Measurements from ENCODE around the gene VMP1. TPM values are rescaled to one million over a fixed set of nuclear protein-coding genes. Genes with fewer than 3 reads are reported as not detected.
A peak's percentile ranks its signal among the peaks of the same experiment; 100 is the strongest.

Gene VMP1
- total RNA-seq, 1 donor from 2014 or later: 169 TPM

DNA sequence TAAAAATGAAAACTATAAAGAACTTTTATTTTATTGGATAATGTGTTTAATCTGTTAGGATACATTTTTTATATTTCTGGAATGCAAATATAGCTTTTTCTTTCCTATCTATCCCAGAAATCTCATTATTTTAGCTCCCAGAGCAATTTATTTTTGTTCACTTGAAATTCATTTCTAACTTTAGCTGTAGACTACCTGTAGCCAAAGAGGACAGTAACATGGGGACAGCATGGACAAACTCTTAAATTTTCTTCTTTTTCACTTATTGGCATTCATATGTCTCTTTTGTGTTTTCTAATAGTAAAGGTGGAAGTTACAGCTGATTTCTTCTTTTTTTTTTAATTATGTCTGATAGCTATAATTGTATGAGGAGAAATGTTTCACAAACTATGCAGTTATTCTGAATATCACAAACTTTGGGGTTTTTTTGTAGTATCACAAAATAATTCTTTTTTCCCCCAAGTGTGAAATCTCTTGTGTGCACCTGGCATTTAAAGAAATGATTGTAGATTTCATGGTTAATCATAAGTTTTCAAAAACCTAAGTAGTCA lies 55.4 kb downstream of the VMP1 start:
- Histone ChIP-seq H3K36me3 (peaks cover 8% of the 10 kb centered on the region), H3K4me1 (peaks cover 6% of the 10 kb centered on the region), H3K27ac (no peak overlapping the region), H3K9me3 (no peaks in the 10 kb centered on the region), H3K4me3 (no peak overlapping the region), H3K27me3 (no peaks in the 10 kb centered on the region)
- DNase-seq (no peak), ATAC-seq (no peak)
- intact Hi-C loops (cut with DNase I): no loop called here
- TF ChIP-seq, protein P1, sequence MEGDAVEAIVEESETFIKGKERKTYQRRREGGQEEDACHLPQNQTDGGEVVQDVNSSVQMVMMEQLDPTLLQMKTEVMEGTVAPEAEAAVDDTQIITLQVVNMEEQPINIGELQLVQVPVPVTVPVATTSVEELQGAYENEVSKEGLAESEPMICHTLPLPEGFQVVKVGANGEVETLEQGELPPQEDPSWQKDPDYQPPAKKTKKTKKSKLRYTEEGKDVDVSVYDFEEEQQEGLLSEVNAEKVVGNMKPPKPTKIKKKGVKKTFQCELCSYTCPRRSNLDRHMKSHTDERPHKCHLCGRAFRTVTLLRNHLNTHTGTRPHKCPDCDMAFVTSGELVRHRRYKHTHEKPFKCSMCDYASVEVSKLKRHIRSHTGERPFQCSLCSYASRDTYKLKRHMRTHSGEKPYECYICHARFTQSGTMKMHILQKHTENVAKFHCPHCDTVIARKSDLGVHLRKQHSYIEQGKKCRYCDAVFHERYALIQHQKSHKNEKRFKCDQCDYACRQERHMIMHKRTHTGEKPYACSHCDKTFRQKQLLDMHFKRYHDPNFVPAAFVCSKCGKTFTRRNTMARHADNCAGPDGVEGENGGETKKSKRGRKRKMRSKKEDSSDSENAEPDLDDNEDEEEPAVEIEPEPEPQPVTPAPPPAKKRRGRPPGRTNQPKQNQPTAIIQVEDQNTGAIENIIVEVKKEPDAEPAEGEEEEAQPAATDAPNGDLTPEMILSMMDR (IDR thresholded peaks at IDR 0.05): no peak

DNA sequence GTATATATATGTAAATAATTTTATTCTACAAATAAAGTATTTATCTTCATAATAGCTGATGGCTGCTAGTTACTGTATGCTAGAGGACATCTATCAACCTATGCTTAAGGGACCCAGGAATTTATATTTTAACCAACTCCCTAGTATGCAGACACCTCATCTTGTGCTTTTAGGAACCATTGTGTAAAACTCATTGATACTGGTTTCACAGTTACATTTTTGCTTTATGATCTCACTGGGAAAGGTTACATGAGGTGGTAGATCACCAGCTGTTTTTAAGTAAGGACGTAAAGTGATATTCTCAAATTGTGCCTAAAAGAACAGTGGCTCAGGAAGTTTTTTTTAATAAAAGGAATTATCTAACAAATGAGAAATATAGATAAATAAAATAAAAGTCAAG lies 56.4 kb downstream of the VMP1 start:
- no peak for DNase-seq
- peaks cover 8% of the 10 kb centered on the region for H3K36me3 ChIP-seq
- ATAC-seq: no peak
- H3K27ac ChIP-seq: no peak overlapping the region
- no peak overlapping the region for H3K4me3 ChIP-seq
- TF ChIP-seq, protein P1 (IDR thresholded peaks at IDR 0.05): no peak
- H3K27me3 ChIP-seq: no peaks in the 10 kb centered on the region
- H3K4me1 ChIP-seq: peaks cover 6% of the 10 kb centered on the region
- intact Hi-C loops (cut with DNase I): no loop called here
- H3K9me3 ChIP-seq: no peaks in the 10 kb centered on the region

DNA sequence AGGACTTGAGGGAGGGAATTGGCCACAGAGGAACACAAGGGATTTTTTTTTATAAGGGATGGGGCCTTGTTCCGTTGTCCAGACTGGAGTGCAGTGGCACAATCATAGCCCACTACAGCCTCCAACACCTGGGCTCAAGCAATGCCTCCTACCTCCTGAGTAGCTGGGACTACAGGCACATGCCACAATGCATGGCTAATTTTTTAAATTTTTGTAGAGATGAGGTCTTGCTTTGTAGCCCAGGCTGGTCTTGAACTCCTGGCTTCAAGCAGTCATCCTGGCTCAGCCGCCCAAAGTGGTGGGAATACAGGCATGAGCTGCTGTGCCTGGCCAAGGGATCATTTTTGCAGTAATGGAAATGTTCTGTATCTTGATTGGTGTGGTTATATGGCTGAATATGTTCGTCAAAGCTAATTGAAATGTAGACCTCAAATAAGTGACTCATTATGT lies 56.9 kb downstream of the VMP1 start:
- ATAC-seq (no peak), DNase-seq (no peak)
- Histone ChIP-seq H3K27ac (no peak overlapping the region), H3K4me3 (no peak overlapping the region), H3K4me1 (peaks cover 6% of the 10 kb centered on the region), H3K36me3 (peaks cover 8% of the 10 kb centered on the region), H3K27me3 (no peaks in the 10 kb centered on the region), H3K9me3 (no peaks in the 10 kb centered on the region)
- TF ChIP-seq, protein P1 (IDR thresholded peaks at IDR 0.05): no peak
- intact Hi-C loops (cut with DNase I): no loop called here

DNA sequence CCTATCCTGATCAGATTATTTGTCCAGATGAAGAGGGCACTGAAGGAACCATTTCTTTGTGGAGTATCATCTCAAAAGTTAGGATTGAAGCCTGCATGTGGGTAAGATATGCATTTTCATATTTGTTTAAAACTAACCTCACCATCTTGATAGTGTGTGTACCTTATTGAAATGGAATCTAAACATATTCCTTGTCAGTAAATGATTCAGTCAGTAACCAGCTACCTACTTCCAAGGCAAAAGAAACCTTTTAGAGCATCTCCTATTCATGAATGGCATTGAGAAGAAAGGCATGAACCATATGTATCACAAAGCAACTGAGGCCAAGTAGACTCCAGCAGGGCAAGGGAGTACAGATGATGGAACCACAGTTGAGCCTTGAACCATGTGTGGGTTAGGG lies 57.6 kb downstream of the VMP1 start:
- Histone ChIP-seq H3K36me3 (peaks cover 8% of the 10 kb centered on the region), H3K4me3 (no peak overlapping the region), H3K27me3 (no peaks in the 10 kb centered on the region), H3K27ac (no peak overlapping the region), H3K4me1 (peaks cover 6% of the 10 kb centered on the region), H3K9me3 (no peaks in the 10 kb centered on the region)
- TF ChIP-seq, protein P1 (IDR thresholded peaks at IDR 0.05): no peak
- intact Hi-C loops (cut with DNase I): no loop called here
- ATAC-seq (no peak), DNase-seq (no peak)

DNA sequence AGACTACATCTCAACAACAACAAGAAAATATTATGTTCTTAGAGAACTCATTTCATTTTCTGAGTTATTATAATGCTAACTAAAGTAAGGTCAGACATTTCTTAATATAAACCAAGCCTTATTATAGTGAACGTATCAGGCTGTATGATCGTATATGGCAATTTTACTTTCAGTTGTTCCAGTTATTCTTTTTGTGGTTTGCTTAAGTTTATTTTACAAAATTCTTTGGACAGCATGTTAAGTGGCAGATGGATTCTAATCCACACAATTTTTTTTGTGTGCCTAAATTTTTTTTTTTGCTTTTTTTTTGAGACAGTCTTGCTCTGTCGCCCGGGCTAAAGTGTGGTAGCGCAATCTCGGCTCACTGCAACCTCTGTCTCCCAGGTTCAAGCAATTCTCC lies 59.0 kb downstream of the VMP1 start:
- ATAC-seq: no peak
- no peak for DNase-seq
- Histone ChIP-seq H3K9me3 (no peaks in the 10 kb centered on the region), H3K4me1 (peaks cover 14% of the 10 kb centered on the region), H3K27ac (peak overlapping the region; percentile 2), H3K36me3 (peaks cover 8% of the 10 kb centered on the region), H3K4me3 (no peak overlapping the region), H3K27me3 (no peaks in the 10 kb centered on the region)
- intact Hi-C loops (cut with DNase I): no loop called here
- TF ChIP-seq, protein P1 (IDR thresholded peaks at IDR 0.05): no peak

DNA sequence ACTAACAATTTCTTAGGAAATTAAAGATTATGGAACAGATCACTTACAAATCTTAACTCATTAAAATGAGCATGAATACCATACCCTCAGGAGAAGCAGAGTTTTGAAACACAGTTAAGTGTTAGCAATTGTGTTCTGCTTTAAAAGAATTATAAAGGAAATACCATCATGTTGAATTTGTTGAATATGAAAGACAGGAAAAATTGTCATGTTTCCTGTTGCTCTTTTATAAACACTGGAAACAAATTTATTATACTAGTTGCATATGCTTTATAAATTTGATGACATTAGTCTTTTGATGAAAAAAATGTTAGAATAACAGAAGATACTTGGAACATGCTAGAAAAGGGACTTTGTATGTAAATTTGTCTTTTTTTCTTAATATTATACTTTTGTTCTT lies 59.7 kb downstream of the VMP1 start:
- H3K36me3 ChIP-seq: peaks cover 8% of the 10 kb centered on the region
- intact Hi-C loops (cut with DNase I): no loop called here
- no peaks in the 10 kb centered on the region for H3K9me3 ChIP-seq
- no peak overlapping the region for H3K27ac ChIP-seq
- ATAC-seq: no peak
- no peak for DNase-seq
- peaks cover 14% of the 10 kb centered on the region for H3K4me1 ChIP-seq
- no peaks in the 10 kb centered on the region for H3K27me3 ChIP-seq
- H3K4me3 ChIP-seq: no peak overlapping the region
- TF ChIP-seq, protein P1 (IDR thresholded peaks at IDR 0.05): no peak
